HG03354 (cell line): Measurements from ENCODE around the gene ARMCX2.
"Not testable (repeated sequence)": the region's sequence is repeated elsewhere in the genome, so short reads cannot be mapped to it uniquely, and the experiment has no call there.

Experiments
- ATAC-seq: cut with Tn5 transposase; IDR thresholded peaks from one replicate; pipeline ENCODE4 v1.9.1; 2021; ENCODE audit warnings: mild to moderate bottlenecking; ENCODE audit not compliant: unreplicated experiment, poor library complexity, severe bottlenecking

The ARMCX2 gene

GRCh38 chrX:101659601-101660063 is at the start of gene ARMCX2:
TSS of gene ARMCX2 (minus strand) at chrX:101659850. CDS start at chrX:101657588, 2,262 bp downstream.
- ATAC-seq, result peak; percentile 55

GRCh38 chrX:101709384-101709783 is 49.7 kb upstream of the ARMCX2 start:
- ATAC-seq, result no peak

GRCh38 chrX:101708163-101708562 is 48.5 kb upstream of the ARMCX2 start:
- no peak for ATAC-seq

GRCh38 chrX:101693476-101693875 is 33.8 kb upstream of the ARMCX2 start:
- ATAC-seq, result peak; percentile 84

GRCh38 chrX:101691835-101692234 is 32.2 kb upstream of the ARMCX2 start:
- no peak for ATAC-seq

- ATAC-seq, result no peak
These were observed 26.9 kb upstream of the ARMCX2 start for GRCh38 chrX:101686574-101686973.

- ATAC-seq, result no peak
These were observed 26.3 kb upstream of the ARMCX2 start for GRCh38 chrX:101685923-101686322.

- no peak for ATAC-seq
These were observed 23.1 kb upstream of the ARMCX2 start for GRCh38 chrX:101682723-101683122.

GRCh38 chrX:101677028-101677427 is 17.4 kb upstream of the ARMCX2 start:
- no peak for ATAC-seq

- ATAC-seq, result no peak
These were observed 16.9 kb upstream of the ARMCX2 start for GRCh38 chrX:101676571-101676970.

- no peak for ATAC-seq
These were observed 8.5 kb upstream of the ARMCX2 start for GRCh38 chrX:101668143-101668542.

GRCh38 chrX:101658661-101659491 is 774 bp downstream of the ARMCX2 start:
- peak; percentile 69 for ATAC-seq

- no peak for ATAC-seq
These were observed 2.2 kb downstream of the ARMCX2 start for GRCh38 chrX:101657495-101657894.

- no peak for ATAC-seq
These were observed 2.8 kb downstream of the ARMCX2 start for GRCh38 chrX:101656817-101657216.

- no peak for ATAC-seq
These were observed 4.1 kb downstream of the ARMCX2 start for GRCh38 chrX:101655534-101655933.

- ATAC-seq, result not testable (repeated sequence)
These were observed 11.9 kb downstream of the ARMCX2 start for GRCh38 chrX:101647716-101648115.

- no peak for ATAC-seq
These were observed 17.6 kb downstream of the ARMCX2 start for GRCh38 chrX:101642093-101642492.

- ATAC-seq, result no peak
These were observed 20.1 kb downstream of the ARMCX2 start for GRCh38 chrX:101639583-101639982.

GRCh38 chrX:101619364-101619763 is 40.3 kb downstream of the ARMCX2 start:
- no peak for ATAC-seq

GRCh38 chrX:101617211-101618191 is 42.1 kb downstream of the ARMCX2 start, which contains the start of gene ARMCX6:
TSS of gene ARMCX6 (minus strand) at chrX:101618000. CDS start at chrX:101616620, 1,380 bp downstream.
- peak; percentile 93 for ATAC-seq
